NCI-H2107 treated with DMSO at 0.1 percent for 48 hours (cell line): ENCODE data around the gene ANP32B.
A peak's percentile ranks its signal among the peaks of the same experiment; 100 is the strongest.

Experiments
- DNase-seq: peaks from one replicate; lab custom pipeline; 2025; ENCODE audit not compliant: unreplicated experiment; lab: John Stamatoyannopoulos, UW

The ANP32B gene

GRCh38 chr9:98021306-98022040, 38.3 kb downstream of the ANP32B start:
- no peak for DNase-seq

- no peak for DNase-seq
Measured at GRCh38 chr9:98022447-98022846, 39.3 kb downstream of the ANP32B start.

- DNase-seq, result no peak
Measured at GRCh38 chr9:98024702-98025101, 41.6 kb downstream of the ANP32B start.

DNA sequence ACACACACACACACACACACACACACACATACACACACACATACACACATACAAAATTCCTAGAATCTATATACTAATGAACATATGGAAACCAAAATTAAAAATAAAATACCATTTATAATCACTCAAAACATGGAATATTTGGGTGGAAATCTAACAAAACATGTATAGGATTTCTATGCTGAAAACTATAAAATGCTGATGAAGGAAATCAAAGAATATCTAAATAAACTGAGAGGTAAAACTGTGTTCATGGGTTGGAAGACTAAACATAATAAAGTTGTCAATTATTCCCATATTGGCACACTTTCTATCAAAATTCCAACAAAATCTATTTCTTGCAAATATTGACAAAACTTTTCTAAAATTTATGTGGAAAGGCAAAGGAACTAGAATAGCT, 48.0 kb downstream of the ANP32B start:
- no peak for DNase-seq

- DNase-seq, result no peak
Measured at GRCh38 chr9:98031935-98032334, 48.8 kb downstream of the ANP32B start.

GRCh38 chr9:98034593-98035546, 51.7 kb downstream of the ANP32B start:
- no peak for DNase-seq

DNA sequence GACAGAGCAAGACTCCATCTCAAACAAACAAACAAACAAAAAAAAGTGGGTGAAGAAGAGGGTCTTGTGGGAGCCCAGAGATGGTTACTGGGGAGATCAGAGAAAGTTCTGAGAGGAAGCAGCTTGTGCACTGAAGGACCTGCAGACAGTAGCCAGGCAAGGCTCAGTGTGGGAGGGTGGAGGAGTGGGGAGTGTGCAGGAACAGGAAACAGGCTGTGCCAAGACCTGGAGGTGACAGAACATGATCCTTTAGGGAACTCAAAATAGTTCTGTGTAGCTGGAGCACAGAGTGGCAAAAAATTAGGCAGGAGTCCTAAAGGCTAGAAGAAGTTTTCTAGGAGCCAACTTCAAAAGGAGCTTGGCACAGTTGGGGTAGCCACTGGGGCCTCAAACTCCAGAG, 54.2 kb downstream of the ANP32B start:
- DNase-seq, result no peak

DNA sequence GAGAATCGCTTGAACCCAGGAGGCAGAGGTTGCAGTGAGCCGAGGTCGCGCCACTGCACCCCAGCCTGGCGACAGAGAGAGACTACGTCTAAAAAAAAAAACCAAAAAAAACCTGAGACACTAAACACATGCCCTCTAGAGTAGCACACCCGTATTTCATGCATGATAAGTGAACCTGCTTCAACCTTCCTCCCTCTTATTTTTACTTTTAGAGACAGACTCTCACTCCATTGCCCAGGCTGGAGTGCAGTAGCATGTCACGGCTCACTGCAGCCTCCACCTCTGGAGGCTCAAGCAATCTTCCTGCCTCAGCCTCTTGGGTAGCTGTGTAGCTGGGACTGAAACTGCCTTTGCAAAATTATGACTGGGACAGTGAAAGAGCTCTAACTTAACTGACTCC, 55.8 kb downstream of the ANP32B start:
- DNase-seq, result no peak

- no peak for DNase-seq
Measured at GRCh38 chr9:98039607-98040017, 56.5 kb downstream of the ANP32B start.

DNA sequence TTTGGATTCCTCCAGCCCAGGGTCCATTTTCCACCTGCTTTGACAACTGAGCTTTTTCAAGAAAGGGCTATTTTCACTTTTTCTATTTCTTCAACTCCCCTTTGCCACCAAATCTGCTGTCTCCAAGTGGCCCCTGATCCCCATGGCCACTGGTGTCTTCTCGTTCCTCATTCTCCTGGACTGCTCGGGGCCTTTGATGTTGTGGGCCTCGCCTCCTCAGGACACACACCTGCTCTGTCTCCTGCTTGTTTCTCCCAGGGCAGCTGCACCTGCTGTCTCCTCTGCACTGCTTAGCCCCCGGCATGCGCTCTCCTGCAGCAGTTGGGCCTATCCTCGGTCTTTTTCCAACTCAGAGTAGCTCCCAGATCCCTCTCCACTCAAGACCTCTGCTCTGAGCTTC, 57.1 kb downstream of the ANP32B start:
- DNase-seq, result no peak

- DNase-seq, result no peak
Measured at GRCh38 chr9:98043915-98044314, 60.8 kb downstream of the ANP32B start.

DNA sequence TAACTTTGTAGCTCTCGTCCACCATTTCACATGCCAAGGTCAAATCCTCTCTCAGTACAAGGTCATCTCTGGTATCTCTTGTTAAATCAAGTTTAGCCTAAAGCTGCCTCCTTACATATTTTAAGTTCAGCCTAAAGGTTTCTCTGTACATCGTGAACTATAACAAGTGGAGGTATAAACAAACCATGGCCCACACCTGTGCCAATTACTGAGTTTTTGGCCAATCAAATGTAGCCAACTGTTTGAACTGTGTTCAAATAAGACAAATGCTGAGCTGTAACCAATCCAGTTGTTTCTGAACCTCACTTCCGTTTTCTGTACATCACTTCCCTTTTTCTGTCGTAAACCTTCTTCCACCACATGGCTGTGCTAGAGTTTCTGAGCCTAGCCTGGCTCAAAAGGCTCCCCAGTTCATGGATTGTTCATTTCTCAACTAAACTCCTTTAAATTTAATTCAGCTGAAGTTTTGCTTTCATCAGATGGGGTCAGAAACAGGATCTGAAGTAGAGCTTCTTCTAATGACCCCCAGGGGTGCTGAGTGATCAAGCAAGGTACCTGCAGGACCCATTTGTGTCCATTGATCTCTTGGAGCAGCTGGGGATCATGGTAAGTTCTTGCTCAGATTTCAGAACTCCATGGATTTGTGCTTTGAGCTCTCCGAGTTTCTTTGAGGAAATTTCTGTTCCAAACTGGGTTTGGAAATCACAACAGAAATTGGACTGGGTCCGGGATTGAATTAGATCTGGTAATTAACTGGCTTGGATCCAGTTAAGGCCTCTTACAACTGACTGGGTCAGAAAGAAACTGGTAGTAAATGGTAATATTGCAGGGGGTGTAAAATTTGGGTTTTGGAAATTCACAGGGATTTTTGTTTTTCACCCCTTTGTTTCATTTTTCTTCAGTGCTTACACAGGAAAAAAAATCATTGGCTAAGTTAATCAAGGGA, 62.4 kb downstream of the ANP32B start:
- DNase-seq, result no peak

- DNase-seq, result no peak
Measured at GRCh38 chr9:98046180-98046543, 63.0 kb downstream of the ANP32B start.

GRCh38 chr9:98047002-98047401, 63.9 kb downstream of the ANP32B start:
- no peak for DNase-seq

DNA sequence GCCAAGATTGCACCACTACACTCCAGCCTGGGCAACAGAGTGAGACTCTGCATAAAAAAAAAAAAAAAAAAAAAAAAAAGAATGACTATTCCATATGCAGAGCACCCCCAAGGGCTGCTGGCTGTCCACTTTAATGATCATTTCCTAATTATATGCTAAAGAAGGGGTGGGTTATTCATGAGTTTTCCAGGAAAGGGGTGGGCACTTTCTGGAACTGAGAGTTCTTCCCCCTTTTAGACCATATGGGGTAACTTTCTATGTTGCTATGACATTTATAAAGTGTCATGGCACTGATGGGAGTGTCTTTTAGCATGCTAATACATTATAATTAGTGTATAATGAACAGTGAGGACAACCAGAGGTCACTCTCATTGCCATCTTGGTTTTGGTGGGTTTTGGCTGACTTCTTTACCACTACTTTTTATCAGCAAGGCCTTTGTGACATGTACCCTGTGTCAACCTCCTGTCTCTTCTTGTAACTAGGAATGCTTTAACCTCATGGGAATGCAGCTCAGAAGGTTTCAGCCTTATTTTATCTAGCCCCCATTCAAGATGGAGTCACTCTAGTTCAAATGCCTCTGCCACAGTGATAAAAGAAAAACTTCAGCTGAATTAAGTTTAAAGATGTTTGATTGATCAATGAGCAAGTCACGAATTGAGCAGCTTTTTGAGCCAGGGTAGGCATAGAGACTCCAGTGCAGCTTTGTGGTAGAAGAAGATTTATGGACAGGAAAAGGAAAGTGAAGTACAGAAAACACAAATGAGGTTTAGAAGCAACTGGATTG, 66.3 kb downstream of the ANP32B start:
- DNase-seq, result no peak

DNA sequence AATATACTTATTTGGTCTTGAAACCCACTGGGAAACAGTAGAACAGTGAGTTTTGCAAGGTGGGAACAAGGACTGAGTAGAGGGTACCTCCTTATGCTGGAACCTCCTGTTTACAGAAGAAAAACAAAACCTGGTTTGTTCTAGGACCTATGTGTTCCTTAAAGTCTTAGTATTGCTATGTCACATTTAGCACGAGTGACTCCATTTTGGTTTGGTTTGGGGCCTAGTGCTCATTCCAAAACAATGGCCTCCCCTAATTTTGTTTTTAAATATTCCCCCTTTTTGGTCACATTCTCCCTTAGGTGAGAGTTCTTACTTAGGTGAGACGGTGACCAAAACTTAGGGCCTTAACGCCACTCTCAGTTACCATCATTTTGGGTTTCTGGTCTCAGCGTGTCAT, 67.2 kb downstream of the ANP32B start:
- no peak for DNase-seq

GRCh38 chr9:98054376-98054951, 71.3 kb downstream of the ANP32B start:
- DNase-seq, result no peak

- peak; percentile 78 for DNase-seq
Measured at GRCh38 chr9:98056269-98057137, 73.4 kb downstream of the ANP32B start, which contains the start of gene NANS. NANS (plus strand) TSS chr9:98056732; CDS start chr9:98056809, 77 bp downstream.
